PFSK-1 (cell line): ENCODE measurements around the gene SLC12A6.

Experiments used
- TAF1 ChIP-seq: IDR thresholded peaks from 2 replicates; pipeline ENCODE4 v1.6.1; 2012; ENCODE audit warnings: low read length, control low read depth, borderline replicate concordance; ENCODE audit not compliant: insufficient read depth
- TF ChIP-seq, protein P1 (sequence below), 2 experiments: IDR thresholded peaks; 2 replicates each; pipeline versions ENCODE4 v1.6.1 to v1.8.0; 2011 to 2012; ENCODE audit warnings: low read depth in 2 of 2, low read length in 2 of 2, control low read depth in 1 of 2, inconsistent platforms in 1 of 2, mild to moderate bottlenecking in 1 of 2, moderate library complexity in 1 of 2; ENCODE audit not compliant: insufficient read depth in 1 of 2

- TF ChIP-seq TAF1: no peak
- TF ChIP-seq, protein P1, sequence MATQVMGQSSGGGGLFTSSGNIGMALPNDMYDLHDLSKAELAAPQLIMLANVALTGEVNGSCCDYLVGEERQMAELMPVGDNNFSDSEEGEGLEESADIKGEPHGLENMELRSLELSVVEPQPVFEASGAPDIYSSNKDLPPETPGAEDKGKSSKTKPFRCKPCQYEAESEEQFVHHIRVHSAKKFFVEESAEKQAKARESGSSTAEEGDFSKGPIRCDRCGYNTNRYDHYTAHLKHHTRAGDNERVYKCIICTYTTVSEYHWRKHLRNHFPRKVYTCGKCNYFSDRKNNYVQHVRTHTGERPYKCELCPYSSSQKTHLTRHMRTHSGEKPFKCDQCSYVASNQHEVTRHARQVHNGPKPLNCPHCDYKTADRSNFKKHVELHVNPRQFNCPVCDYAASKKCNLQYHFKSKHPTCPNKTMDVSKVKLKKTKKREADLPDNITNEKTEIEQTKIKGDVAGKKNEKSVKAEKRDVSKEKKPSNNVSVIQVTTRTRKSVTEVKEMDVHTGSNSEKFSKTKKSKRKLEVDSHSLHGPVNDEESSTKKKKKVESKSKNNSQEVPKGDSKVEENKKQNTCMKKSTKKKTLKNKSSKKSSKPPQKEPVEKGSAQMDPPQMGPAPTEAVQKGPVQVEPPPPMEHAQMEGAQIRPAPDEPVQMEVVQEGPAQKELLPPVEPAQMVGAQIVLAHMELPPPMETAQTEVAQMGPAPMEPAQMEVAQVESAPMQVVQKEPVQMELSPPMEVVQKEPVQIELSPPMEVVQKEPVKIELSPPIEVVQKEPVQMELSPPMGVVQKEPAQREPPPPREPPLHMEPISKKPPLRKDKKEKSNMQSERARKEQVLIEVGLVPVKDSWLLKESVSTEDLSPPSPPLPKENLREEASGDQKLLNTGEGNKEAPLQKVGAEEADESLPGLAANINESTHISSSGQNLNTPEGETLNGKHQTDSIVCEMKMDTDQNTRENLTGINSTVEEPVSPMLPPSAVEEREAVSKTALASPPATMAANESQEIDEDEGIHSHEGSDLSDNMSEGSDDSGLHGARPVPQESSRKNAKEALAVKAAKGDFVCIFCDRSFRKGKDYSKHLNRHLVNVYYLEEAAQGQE (IDR thresholded peaks at IDR 0.05; ENCODE audit: insufficient read depth in 1 of 2, low read depth in 2 of 2, low read length in 2 of 2): no peak
Observed at GRCh38 chr15:34349769-34350168, 12.2 kb upstream of the SLC12A6 start.
